HAP-1 (cell line): ENCODE data around the gene WDFY2.

ENCODE experiments used
- DNase-seq, 2 experiments: peaks; one replicate each; pipeline ENCODE4 v3.0.0-alpha.2; 2016 to 2020; ENCODE audit warnings: low spot score in 2 of 2
- H3K27me3 ChIP-seq: fragments of 250-450 bp; sonication (Bioruptor Pico); 2 replicates; pipeline ENCODE4 v1.5.1; 2020; ENCODE audit warnings: low read depth, mild to moderate bottlenecking, moderate library complexity
- H3K36me3 ChIP-seq: fragments of 250-450 bp; sonication (Bioruptor Pico); replicated peaks from 2 replicates; pipeline ENCODE4 v1.5.1; 2020; ENCODE audit warnings: mild to moderate bottlenecking
- H3K4me1 ChIP-seq: fragments of 250-450 bp; sonication (Bioruptor Pico); 2 replicates; pipeline ENCODE4 v1.5.1; 2020; ENCODE audit warnings: mild to moderate bottlenecking
- H3K4me3 ChIP-seq: fragments of 250-450 bp; sonication (Bioruptor Pico); 2 replicates; pipeline ENCODE4 v1.5.1; 2020; ENCODE audit warnings: mild to moderate bottlenecking, moderate library complexity
- H3K9me3 ChIP-seq: fragments of 250-450 bp; sonication (Bioruptor Pico); 2 replicates; pipeline ENCODE4 v1.5.1; 2020; ENCODE audit warnings: mild to moderate bottlenecking, moderate library complexity
- in situ Hi-C: fragments of 300-500 bp; cut with MboI; formaldehyde crosslinking; loops from 3 replicates; pipeline ENCODE4 v1.14.3; 2020; ENCODE audit warnings: low sequenced_read_pairs, inconsistent platforms, mixed read lengths

The WDFY2 gene

DNA sequence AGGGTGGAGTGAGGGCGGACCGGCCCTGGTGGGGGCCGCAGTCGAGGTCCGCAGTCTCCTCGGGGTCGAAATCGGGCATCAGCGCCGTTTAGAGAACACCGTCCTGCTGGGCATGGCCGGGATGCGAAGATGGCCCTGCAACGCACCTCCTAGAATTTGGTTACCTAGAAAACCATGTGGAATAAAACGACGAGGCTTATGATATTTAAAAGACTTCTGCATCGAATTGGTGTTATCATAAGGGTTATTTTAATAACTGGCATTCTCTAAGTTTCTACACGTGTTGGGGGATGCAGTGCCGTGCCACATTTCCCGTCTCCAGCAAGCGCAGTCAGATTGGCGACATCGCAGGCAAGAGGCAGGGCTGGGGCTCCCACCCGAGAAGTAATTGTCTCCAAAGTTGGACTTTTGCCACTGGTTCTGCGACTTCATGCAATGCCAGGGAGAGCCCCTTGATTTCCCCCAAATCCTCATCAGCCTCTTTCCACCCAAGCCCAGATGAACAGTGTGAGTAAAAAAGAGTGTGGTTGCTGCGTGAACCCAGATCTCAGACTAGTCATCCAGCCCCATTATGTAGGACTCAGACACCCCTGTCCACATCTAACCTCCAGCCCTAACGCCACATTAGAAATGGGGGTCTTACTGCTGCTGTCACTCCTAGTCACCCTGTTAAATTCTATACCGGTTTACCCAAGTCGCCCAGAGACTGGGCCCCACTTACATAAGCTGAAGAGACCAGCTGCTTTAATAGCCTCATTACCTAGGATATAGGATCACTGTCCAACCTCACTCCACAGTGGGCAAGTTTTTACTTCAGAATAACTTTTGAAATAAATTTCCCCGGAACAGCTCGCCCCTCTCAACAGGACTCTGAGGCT lies 220.3 kb downstream of the WDFY2 start:
- H3K4me1 ChIP-seq: peaks cover 32% of the 10 kb centered on the region
- no peak for DNase-seq
- no peaks in the 10 kb centered on the region for H3K27me3 ChIP-seq
- in situ Hi-C loops: no loop called here
- no peaks in the 10 kb centered on the region for H3K9me3 ChIP-seq
- H3K4me3 ChIP-seq: peak overlapping the region; percentile 52
- no peaks in the 10 kb centered on the region for H3K36me3 ChIP-seq

DNA sequence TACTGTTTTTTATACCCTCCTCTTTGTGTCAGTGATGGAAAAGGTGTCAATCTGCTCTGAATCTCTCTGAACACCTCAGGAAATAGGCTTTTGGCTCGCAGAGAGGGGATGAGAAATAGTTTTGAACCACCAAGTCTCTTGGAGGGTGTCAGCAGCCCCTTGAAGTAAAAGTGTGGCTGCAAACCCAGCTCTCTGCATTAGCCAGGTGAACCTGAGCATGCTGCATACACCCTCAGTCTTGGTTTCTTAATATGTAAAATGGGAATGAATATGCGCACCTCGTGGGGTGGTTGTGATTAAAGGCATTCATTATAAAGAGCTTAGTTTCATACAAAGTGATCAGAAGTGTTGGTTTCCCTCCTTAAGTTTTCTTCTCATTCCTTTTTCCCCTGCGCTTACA lies 221.1 kb downstream of the WDFY2 start:
- Histone ChIP-seq H3K4me3 (no peak overlapping the region), H3K9me3 (no peaks in the 10 kb centered on the region), H3K4me1 (peaks cover 32% of the 10 kb centered on the region), H3K27me3 (no peaks in the 10 kb centered on the region), H3K36me3 (no peaks in the 10 kb centered on the region)
- DNase-seq: no peak
- in situ Hi-C loops: no loop called here

DNA sequence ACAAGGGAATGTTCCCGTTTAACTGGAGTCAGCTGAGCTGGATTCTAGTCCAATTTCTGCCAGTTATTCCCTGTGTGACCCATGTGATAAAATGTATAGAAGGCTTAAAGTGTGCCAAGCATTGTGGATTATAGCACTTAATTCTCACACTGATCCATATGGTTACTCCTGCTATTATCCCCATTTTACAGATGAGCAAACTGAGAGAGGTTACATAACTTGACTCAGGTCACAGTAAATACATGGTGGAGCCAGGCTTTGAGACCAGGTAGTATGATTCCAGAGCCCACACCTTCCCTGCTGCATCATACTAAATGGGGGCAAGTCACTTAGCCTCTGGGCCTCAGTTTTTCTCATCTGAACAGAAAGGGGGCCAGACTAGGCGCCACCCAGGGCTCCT lies 221.7 kb downstream of the WDFY2 start:
- Histone ChIP-seq H3K27me3 (no peaks in the 10 kb centered on the region), H3K4me1 (peaks cover 32% of the 10 kb centered on the region), H3K4me3 (no peak overlapping the region), H3K9me3 (no peaks in the 10 kb centered on the region), H3K36me3 (no peaks in the 10 kb centered on the region)
- no peak for DNase-seq
- in situ Hi-C loops: no loop called here

DNA sequence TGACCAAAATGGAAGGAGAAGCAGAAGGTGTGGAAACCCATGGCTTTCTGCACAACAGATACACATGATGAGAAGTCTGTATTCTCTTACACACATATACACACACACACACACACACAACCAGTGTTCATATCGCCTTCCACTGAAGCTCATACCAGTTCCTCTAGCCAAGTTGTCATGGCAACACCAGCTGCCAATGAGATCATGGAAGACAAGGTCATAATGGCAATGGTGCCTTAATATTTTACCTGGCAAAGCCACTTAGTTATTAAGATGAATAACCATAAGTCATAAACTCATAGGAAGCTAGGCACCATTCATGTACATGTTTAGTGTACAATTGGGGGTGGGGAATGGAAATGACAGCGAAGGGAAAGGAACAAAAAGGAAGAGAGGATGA lies 222.3 kb downstream of the WDFY2 start:
- no peaks in the 10 kb centered on the region for H3K27me3 ChIP-seq
- no peaks in the 10 kb centered on the region for H3K9me3 ChIP-seq
- in situ Hi-C loops: no loop called here
- H3K36me3 ChIP-seq: no peaks in the 10 kb centered on the region
- H3K4me1 ChIP-seq: peaks cover 28% of the 10 kb centered on the region
- DNase-seq: no peak
- no peak overlapping the region for H3K4me3 ChIP-seq

DNA sequence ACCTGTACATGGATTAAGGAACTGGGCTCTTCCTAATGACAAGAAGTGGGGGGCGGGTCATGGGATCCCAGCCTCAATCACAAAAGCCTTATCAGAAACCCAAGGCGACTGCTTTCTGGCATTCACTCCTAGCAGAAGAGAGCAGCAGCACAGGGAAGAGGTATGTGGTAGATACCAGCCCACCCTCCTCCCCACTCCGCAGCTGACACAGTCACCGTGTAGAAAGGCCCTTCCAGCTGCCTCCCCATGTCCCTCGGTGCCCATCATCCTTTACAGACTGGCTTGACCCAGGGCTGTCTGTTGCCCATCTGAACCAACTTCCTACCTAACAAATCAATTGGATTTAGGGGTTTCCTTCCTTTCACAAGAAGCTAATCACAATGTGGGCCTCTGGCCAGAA lies 222.8 kb downstream of the WDFY2 start:
- H3K4me1 ChIP-seq: peaks cover 24% of the 10 kb centered on the region
- no peaks in the 10 kb centered on the region for H3K9me3 ChIP-seq
- in situ Hi-C loops: no loop called here
- DNase-seq: no peak
- H3K4me3 ChIP-seq: no peak overlapping the region
- H3K27me3 ChIP-seq: no peaks in the 10 kb centered on the region
- H3K36me3 ChIP-seq: no peaks in the 10 kb centered on the region

DNA sequence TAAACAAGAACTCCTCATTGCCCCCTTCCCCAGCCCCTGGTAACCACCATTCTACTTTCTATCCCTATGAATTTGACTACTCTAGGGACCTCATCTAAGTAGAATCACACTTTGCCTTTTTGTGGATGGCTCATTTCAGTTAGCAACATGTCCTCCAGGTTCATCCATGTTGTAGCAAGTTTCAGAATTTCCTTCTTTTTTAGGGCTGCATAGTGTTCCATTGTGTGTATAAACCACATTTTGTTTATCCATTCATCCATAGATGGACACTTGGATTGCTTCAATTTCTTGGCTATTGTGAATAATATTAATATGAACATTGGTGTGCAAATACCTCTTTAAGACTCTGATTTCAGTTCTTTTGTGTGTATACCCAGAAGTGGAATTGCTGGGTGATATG lies 224.5 kb downstream of the WDFY2 start:
- in situ Hi-C loops: no loop called here
- H3K9me3 ChIP-seq: no peaks in the 10 kb centered on the region
- H3K4me1 ChIP-seq: peaks cover 11% of the 10 kb centered on the region
- no peaks in the 10 kb centered on the region for H3K36me3 ChIP-seq
- DNase-seq: no peak
- H3K4me3 ChIP-seq: no peak overlapping the region
- H3K27me3 ChIP-seq: no peaks in the 10 kb centered on the region

DNA sequence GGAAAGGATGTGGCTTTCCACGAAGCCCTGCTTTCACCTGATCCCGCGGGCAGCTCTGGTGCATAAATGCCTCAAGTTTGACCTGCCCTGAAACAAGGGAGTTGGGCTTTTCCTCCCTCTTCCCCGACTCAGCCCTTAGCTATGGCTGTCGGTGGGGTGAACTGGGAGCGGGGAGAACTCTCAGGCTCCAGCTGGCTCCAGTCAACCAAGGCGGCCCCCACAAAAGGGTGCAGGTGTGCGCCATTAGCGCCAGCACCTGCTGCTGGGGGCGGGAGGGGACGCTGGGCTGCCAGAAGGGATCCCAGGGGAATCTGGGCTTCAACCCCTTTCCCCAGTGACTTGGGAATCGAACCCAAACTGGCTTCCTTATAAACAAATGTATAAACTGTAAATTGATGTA lies 226.8 kb downstream of the WDFY2 start:
- in situ Hi-C loops: no loop called here
- H3K9me3 ChIP-seq: no peaks in the 10 kb centered on the region
- H3K4me3 ChIP-seq: no peak overlapping the region
- H3K4me1 ChIP-seq: no peaks in the 10 kb centered on the region
- DNase-seq: no peak
- no peaks in the 10 kb centered on the region for H3K27me3 ChIP-seq
- no peaks in the 10 kb centered on the region for H3K36me3 ChIP-seq

DNA sequence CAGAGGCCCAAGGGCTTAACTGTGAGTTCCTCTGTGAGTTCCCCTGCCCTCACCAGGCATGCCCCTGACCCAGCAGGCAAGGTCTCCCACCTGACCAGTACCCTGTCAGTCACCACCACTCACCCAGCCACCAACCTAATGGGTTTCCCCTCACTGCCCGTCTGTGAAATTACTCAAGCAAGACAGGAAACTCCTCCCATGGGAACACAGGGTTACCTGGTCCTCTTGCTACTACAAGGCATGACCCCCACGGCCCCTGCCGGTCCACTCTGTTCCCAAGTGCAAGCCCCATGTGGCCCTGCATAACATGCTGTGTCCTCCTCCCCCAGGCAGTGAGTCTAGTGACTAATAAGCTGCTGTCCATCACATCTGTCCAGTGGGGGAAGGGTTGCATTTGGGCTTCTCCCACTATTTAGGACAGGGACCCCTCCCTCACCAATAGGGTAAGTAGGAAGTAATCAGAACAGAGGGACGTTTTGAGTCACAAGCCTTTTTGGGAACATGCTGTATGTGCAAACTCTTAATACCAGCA lies 227.7 kb downstream of the WDFY2 start:
- Histone ChIP-seq H3K9me3 (no peaks in the 10 kb centered on the region), H3K4me3 (no peak overlapping the region), H3K36me3 (no peaks in the 10 kb centered on the region), H3K4me1 (no peaks in the 10 kb centered on the region), H3K27me3 (no peaks in the 10 kb centered on the region)
- in situ Hi-C loops: no loop called here
- DNase-seq: no peak

DNA sequence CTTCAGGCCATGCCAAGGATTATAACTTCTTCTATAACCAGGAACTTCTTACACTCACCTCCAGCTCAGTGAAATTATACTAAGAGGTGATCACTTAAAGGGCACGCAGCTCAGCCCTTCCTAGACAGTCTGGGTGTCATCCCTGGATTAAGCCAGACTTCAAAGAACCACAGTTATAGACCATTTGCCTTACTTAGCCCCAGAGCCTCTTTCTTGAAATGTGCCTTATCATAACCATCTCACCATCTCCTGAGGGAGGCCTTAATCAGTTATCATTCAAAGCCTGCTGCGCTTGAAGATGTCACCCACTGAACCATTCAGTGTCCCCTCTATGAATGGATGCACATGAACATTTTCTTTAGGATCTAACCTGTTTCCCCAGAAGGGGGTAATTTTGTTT lies 229.8 kb downstream of the WDFY2 start:
- in situ Hi-C loops: no loop called here

DNA sequence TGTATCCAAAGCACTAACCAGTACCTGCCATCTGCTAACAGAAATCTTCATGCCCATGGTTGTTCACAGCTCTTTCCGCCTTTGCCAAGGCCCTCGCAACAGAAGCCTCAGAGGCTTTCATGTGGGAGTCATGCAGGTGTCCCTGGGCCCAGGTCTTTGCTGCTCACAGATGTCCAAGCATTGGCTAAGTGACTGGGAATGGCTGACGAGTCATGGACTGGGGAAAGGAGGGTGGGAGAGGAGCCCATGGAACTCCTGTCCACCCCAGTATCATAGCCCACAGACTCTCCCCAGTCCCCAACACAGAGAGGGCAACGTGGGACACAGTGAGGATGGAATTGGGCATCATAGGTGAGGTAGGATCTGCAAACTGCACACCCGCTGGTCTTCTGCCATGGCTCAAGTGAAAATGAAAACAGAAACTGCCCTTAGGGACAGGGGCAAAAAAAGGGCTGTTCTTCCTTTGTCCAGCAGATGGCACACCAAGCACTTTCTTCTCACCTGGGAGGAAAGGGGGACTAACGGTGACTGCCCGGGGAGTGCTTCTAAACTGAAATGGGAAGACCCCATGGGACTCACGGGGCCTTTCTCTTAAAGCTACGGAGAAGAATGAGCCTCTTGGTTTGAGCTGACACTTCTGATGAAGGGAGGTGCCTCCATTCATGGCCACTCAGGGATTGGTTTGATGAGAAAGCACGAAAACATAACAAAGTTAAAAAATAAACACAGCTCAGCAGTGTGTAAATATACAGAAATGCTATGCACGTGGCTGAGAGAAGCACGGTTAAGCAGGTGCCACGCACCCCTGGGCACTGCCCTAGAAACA lies 230.8 kb downstream of the WDFY2 start:
- no peaks in the 10 kb centered on the region for H3K4me1 ChIP-seq
- H3K36me3 ChIP-seq: no peaks in the 10 kb centered on the region
- H3K9me3 ChIP-seq: no peaks in the 10 kb centered on the region
- peak; percentile 45 to 82 for DNase-seq
- in situ Hi-C loops: no loop called here
- peaks cover 13% of the 10 kb centered on the region for H3K27me3 ChIP-seq
- no peak overlapping the region for H3K4me3 ChIP-seq

More for the DNA sequence above, 229.8 kb downstream of the WDFY2 start:
- Histone ChIP-seq H3K4me3 (no peak overlapping the region), H3K9me3 (no peaks in the 10 kb centered on the region), H3K4me1 (no peaks in the 10 kb centered on the region), H3K27me3 (0 out of 2 replicates have a peak, but pooled peaks cover 9% of the 10 kb centered on the region), H3K36me3 (no peaks in the 10 kb centered on the region)
- no peak for DNase-seq

DNA sequence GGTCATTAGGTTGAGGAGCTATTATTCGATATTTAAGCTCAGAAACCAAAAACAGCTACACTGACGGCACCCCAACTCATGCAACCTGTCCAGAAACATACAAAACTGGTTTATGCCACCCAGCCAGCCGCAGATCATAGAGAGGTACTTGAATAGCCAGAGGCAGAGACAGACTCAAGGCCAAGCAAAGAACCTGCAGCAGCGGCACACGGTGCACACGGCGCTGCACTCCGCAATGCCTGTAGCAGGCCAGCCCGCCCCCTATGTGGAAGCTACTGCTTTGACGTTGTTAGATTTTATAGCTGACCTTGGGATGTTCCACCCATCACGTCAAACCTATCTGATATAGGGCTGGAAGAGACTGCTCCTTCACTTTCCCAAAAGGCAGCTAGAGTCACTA lies 231.6 kb downstream of the WDFY2 start:
- Histone ChIP-seq H3K36me3 (no peaks in the 10 kb centered on the region), H3K4me3 (no peak overlapping the region), H3K27me3 (peaks cover 16% of the 10 kb centered on the region), H3K9me3 (no peaks in the 10 kb centered on the region), H3K4me1 (no peaks in the 10 kb centered on the region)
- in situ Hi-C loops: no loop called here
- DNase-seq: no peak

DNA sequence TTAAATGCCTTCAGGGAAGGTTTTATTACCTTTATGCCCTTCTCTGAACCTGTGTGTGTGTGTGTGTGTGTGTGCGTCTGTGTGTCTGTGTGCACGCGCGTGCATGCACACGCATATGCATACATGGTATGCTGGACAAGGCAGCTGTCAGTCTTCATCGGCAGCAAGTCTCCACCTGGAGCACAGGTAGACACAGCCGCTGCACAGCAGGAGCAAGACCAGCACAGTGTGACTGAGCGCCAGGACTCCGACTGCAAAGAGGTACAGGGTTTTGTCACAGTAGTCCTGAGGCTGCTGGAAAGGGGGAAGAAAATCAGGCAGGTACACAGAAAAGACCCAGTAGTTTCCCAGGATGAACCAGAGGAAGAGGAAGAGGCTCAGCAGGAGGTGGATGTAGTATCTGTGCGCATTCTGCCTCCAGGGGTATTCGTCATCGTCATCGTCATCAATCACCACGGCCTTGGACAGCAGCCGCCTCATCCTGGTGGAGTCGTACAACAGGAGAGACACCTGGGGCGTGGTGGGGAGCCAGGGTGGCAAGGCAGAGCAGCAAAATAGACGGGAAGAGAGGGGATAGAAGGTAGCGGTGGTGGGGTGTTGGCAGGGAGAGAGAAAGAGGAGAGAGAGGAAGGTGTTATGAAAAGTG lies 232.5 kb downstream of the WDFY2 start:
- Histone ChIP-seq H3K27me3 (peaks cover 16% of the 10 kb centered on the region), H3K4me3 (no peak overlapping the region), H3K36me3 (no peaks in the 10 kb centered on the region), H3K9me3 (no peaks in the 10 kb centered on the region), H3K4me1 (no peaks in the 10 kb centered on the region)
- no peak for DNase-seq
- in situ Hi-C loops: no loop called here
